Smooth muscle cell (in vitro differentiated cells): ENCODE data around the gene TFCP2. TPM values are rescaled to one million over a fixed set of nuclear protein-coding genes. Genes with fewer than 3 reads are reported as not detected.

Experiments
- DNase-seq: peaks from one replicate; lab custom pipeline; 2025; ENCODE audit not compliant: unreplicated experiment; lab: John Stamatoyannopoulos, UW
- H2AFZ ChIP-seq: fragments of 200-600 bp; sonication (generic); 2 replicates; pipeline ENCODE4 v1.6.0; 2016; ENCODE audit warnings: antibody characterized with exemption, low read depth, mild to moderate bottlenecking
- H3F3A ChIP-seq: fragments of 200-600 bp; sonication (generic); 2 replicates; pipeline ENCODE4 v1.6.0; 2017; ENCODE audit warnings: antibody characterized with exemption, low read depth
- H3K27ac ChIP-seq: fragments of 200-600 bp; sonication (generic); 2 replicates; pipeline ENCODE4 v1.5.1; 2016; ENCODE audit warnings: low read depth, mild to moderate bottlenecking
- H3K27me3 ChIP-seq: fragments of 200-600 bp; sonication (generic); 2 replicates; pipeline ENCODE4 v1.6.1; 2016; ENCODE audit warnings: low read depth, mild to moderate bottlenecking
- H3K36me3 ChIP-seq: fragments of 200-600 bp; sonication (generic); 2 replicates; pipeline ENCODE4 v1.5.1; 2016; ENCODE audit warnings: low read depth
- H3K4me1 ChIP-seq: fragments of 200-600 bp; sonication (generic); 2 replicates; pipeline ENCODE4 v1.5.1; 2016; ENCODE audit warnings: low read depth
- H3K4me2 ChIP-seq: fragments of 200-600 bp; sonication (generic); 2 replicates; pipeline ENCODE4 v1.6.0; 2016; ENCODE audit warnings: mild to moderate bottlenecking
- H3K4me3 ChIP-seq: fragments of 200-600 bp; sonication (generic); 2 replicates; pipeline ENCODE4 v1.5.1; 2016; ENCODE audit warnings: mild to moderate bottlenecking
- H3K79me2 ChIP-seq: fragments of 200-600 bp; sonication (generic); 2 replicates; pipeline ENCODE4 v1.6.0; 2016; ENCODE audit warnings: low read depth, mild to moderate bottlenecking
- H3K9ac ChIP-seq: fragments of 200-600 bp; sonication (generic); 2 replicates; pipeline ENCODE4 v1.6.0; 2016; ENCODE audit warnings: low read depth
- H3K9me3 ChIP-seq: fragments of 200-600 bp; sonication (generic); replicated peaks from 2 replicates; pipeline ENCODE4 v1.5.1; 2016; ENCODE audit warnings: low read depth
- H4K20me1 ChIP-seq: fragments of 200-600 bp; sonication (generic); 2 replicates; pipeline ENCODE4 v1.6.0; 2016; ENCODE audit warnings: low read depth
- CTCF ChIP-seq: fragments of 200-600 bp; sonication (generic); IDR thresholded peaks from 2 replicates; pipeline ENCODE4 v1.5.1; 2017; ENCODE audit warnings: borderline replicate concordance, mild to moderate bottlenecking, antibody characterized with exemption; ENCODE audit not compliant: insufficient read depth, poor library complexity, severe bottlenecking
- WGBS: methylation state at CpG from one replicate; pipeline ENCODE4 v1.1.7; 2016; ENCODE audit warnings: low lambda C conversion rate; 5-methylcytosine and 5-hydroxymethylcytosine counted together
- polyA plus RNA-seq: library from polyadenylated mRNA; unstranded; fragments of >200 nt; fragmentation: Nextera tagmentation; extraction: Ambion mirVana; gene quantifications from 2 replicates; pipeline ENCODE4 v1.2.1, GENCODE V29; 2016
- total RNA-seq: library from RNA; depleted of rRNA; stranded (reverse); fragments of >200 nt; gene quantifications from 2 replicates; pipeline ENCODE4 v1.2.3, GENCODE V29; 2014

Gene TFCP2
- total and polyA plus RNA-seq, 2 experiments from 2014 or later = 12.4 to 16.2 TPM

GRCh38 chr12:51083126-51083833 lies 89.7 kb downstream of the TFCP2 start, which contains the start of gene CSRNP2:
Gene CSRNP2 (minus strand): TSS chr12:51083596. CDS start chr12:51076561, 7,035 bp downstream.
- Histone ChIP-seq H3K27ac (peak within 1 kb of the TSS; percentile 90), H3K27me3 (no peaks in the 10 kb centered on the region), H2AFZ (no peak within 1 kb of the TSS), H3K9me3 (no peaks in the 10 kb centered on the region), H3K4me3 (peak within 1 kb of the TSS; percentile 94), H3K79me2 (peaks cover 42% of the 10 kb centered on the region), H3K9ac (peak within 1 kb of the TSS; percentile 94), H3K36me3 (no peaks in the 10 kb centered on the region), H3F3A (peaks cover 8% of the 10 kb centered on the region), H4K20me1 (peaks cover 34% of the 10 kb centered on the region), H3K4me2 (peak within 1 kb of the TSS; percentile 86), H3K4me1 (peaks cover 19% of the 10 kb centered on the region)
- peak; percentile 91 for DNase-seq
- WGBS = 3% methylated on average over 35 of the region's 74 CpGs
- TF ChIP-seq CTCF = no peak

GRCh38 chr12:51082561-51083125 lies 90.3 kb downstream of the TFCP2 start:
- H3K9me3 ChIP-seq = no peaks in the 10 kb centered on the region
- DNase-seq = no peak
- no peaks in the 10 kb centered on the region for H3K36me3 ChIP-seq
- H3K4me1 ChIP-seq = peaks cover 23% of the 10 kb centered on the region
- H3K79me2 ChIP-seq = peaks cover 48% of the 10 kb centered on the region
- H3K27ac ChIP-seq = peak overlapping the region; percentile 90
- H3K27me3 ChIP-seq = no peaks in the 10 kb centered on the region
- peak overlapping the region; percentile 94 for H3K9ac ChIP-seq
- WGBS = 4% methylated on average over 10 of the region's 18 CpGs
- peak overlapping the region; percentile 94 for H3K4me3 ChIP-seq
- peak overlapping the region; percentile 86 for H3K4me2 ChIP-seq
- H4K20me1 ChIP-seq = peaks cover 41% of the 10 kb centered on the region
- no peak overlapping the region for H2AFZ ChIP-seq
- TF ChIP-seq CTCF = no peak
- H3F3A ChIP-seq = peaks cover 8% of the 10 kb centered on the region

- Histone ChIP-seq H3K9ac (no peak overlapping the region), H3F3A (peaks cover 8% of the 10 kb centered on the region), H3K4me1 (peaks cover 23% of the 10 kb centered on the region), H3K4me2 (peak overlapping the region; percentile 86), H3K9me3 (no peaks in the 10 kb centered on the region), H3K27me3 (no peaks in the 10 kb centered on the region), H3K27ac (peak overlapping the region; percentile 90), H2AFZ (no peak overlapping the region), H3K4me3 (peak overlapping the region; percentile 94), H4K20me1 (peaks cover 53% of the 10 kb centered on the region), H3K79me2 (peaks cover 60% of the 10 kb centered on the region), H3K36me3 (no peaks in the 10 kb centered on the region)
- DNase-seq = no peak
- no peak for TF ChIP-seq CTCF
- 94% methylated on average over 1 of the region's 1 CpG for WGBS
Measured at GRCh38 chr12:51081421-51081820, 91.5 kb downstream of the TFCP2 start.
